ENCODE results near the gene RPRD1B. TPM values are rescaled to one million over a fixed set of nuclear protein-coding genes. Genes with fewer than 3 reads are reported as not detected.

The RPRD1B gene
- total and polyA plus RNA-seq, 2 of the 13 experiments (the other 11 are each of a cell fraction or from before 2014, with no cell fraction given): 31.1 to 41.5 TPM

DNA sequence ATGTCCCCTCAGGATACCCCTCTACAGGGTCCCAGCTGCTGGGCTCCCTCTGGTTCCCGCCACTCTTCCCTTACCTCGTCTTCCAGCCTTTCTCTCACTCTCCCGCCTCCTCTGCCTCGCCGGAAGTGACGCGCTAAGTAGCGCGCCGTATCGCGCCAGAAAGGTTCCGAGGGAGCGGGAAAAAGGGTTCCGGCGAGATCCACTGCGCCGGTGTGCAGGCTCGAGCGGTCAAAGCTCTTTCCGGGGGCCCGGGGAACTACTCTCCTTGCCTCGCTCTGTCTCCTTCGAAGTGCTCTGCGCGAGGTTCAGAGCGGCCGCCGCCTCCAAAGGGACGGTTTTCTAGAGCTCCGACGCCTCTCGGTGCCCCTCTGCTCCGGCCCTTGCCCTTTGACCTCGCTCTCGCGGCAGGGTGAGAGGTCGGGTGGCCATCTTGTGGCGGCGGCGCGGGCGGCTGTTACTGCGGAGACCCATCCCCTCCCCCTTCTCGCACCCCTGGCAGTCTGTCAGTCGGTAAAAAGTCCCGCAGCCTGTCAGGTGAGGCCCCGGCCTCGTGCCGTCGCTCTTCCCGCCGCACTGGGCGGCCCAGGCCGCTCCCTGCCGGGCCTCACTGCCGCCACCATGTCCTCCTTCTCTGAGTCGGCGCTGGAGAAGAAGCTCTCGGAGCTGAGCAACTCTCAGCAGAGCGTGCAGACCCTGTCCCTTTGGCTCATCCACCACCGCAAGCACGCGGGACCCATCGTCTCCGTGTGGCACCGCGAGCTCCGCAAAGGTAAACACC is at the start of gene RPRD1B, which contains the start of gene TTI1 (continued):
- TF ChIP-seq ZNF841 (CRISPR knock-in tag; IDR thresholded peaks at IDR 0.05; ENCODE audit: borderline replicate concordance) (0 out of 2 replicates have a peak, but pooled peaks have one; percentile 53), RAD21 (CRISPR knock-in tag; IDR thresholded peaks at IDR 0.05) (peak; percentile 57; the same call in 1 of the 2 replicates), REST (IDR thresholded peaks at IDR 0.05; ENCODE audit: borderline replicate concordance in 1 of 2, low read depth in 1 of 2, low read length in 2 of 2) (peak in 1 of 2 experiments; percentile 70; a peak in 1 of 4 replicates), ZSCAN20 (CRISPR knock-in tag; IDR thresholded peaks at IDR 0.05; ENCODE audit: borderline replicate concordance) (peak; percentile 32; the same call in 1 of the 2 replicates), RBAK (CRISPR knock-in tag; IDR thresholded peaks at IDR 0.05) (0 out of 2 replicates have a peak, but pooled peaks have one; percentile 51), TBP (CRISPR knock-in tag; IDR thresholded peaks at IDR 0.05) (no peak), NKX3-1 (CRISPR knock-in tag; IDR thresholded peaks at IDR 0.05) (peak; percentile 88), ZFP90 (CRISPR knock-in tag; IDR thresholded peaks at IDR 0.05; ENCODE audit: borderline replicate concordance) (peak; percentile 77; the same call in 1 of the 2 replicates), JUND (CRISPR knock-in tag; IDR thresholded peaks at IDR 0.05) (peak; percentile 13; the same call in 1 of the 2 replicates), ATF7 (IDR thresholded peaks at IDR 0.05) (no peak), ATF7 (CRISPR knock-in tag; IDR thresholded peaks at IDR 0.05) (peak; percentile 68), ZNF598 (CRISPR knock-in tag; IDR thresholded peaks at IDR 0.05; ENCODE audit: borderline replicate concordance) (0 out of 2 replicates have a peak, but pooled peaks have one; percentile 44), USF2 (IDR thresholded peaks at IDR 0.05; ENCODE audit: low read depth, low read length) (no peak), USF2 (CRISPR knock-in tag; IDR thresholded peaks at IDR 0.05; ENCODE audit: borderline replicate concordance) (peak; percentile 69), ZNF550 (CRISPR knock-in tag; IDR thresholded peaks at IDR 0.05; ENCODE audit: borderline replicate concordance) (no peak), ARID5B (CRISPR knock-in tag; IDR thresholded peaks at IDR 0.05) (peak; percentile 69), HHEX (CRISPR knock-in tag; IDR thresholded peaks at IDR 0.05) (no peak), RARG (CRISPR knock-in tag; IDR thresholded peaks at IDR 0.05; ENCODE audit: low read depth) (no peak), U2AF1 (optimal IDR thresholded peaks at IDR 0.05; ENCODE audit: low read depth, low read length) (peak; percentile 45), NCOA2 (CRISPR knock-in tag; IDR thresholded peaks at IDR 0.05) (peak; percentile 59)
